Stimulated activated CD4-positive, alpha-beta T cell treated with anti-CD3 and anti-CD28 coated beads, Interleukin-12 subunit alpha, Interleukin-12 subunit beta, amount 100 ng/mL, for 4 hours (primary cell): ENCODE results near the gene DPM3.

ENCODE experiments used
- DNase-seq: peaks from one replicate; pipeline ENCODE4 v3.0.0-alpha.2; 2020

DPM3 gene

GRCh38 chr1:155145491-155145890 lies 5.2 kb upstream of the DPM3 start:
- no peak for DNase-seq

GRCh38 chr1:155141749-155142148 lies 1.4 kb upstream of the DPM3 start:
- DNase-seq = no peak

GRCh38 chr1:155140630-155140953 lies 261 bp upstream of the DPM3 start:
- DNase-seq = no peak

GRCh38 chr1:155137154-155137949 lies 3.0 kb downstream of the DPM3 start:
- DNase-seq = no peak

- no peak for DNase-seq
These were observed 3.6 kb downstream of the DPM3 start for GRCh38 chr1:155136748-155137147.

- peak; percentile 92 for DNase-seq
These were observed 4.8 kb downstream of the DPM3 start, which contains the start of gene SLC50A1 for GRCh38 chr1:155135415-155136028. TSS of gene SLC50A1 (plus strand) at chr1:155135852. CDS start at chr1:155135912, 60 bp downstream.

GRCh38 chr1:155134880-155135414 lies 5.4 kb downstream of the DPM3 start:
- peak; percentile 75 for DNase-seq

- DNase-seq = no peak
These were observed 6.0 kb downstream of the DPM3 start for GRCh38 chr1:155134322-155134721.

- no peak for DNase-seq
These were observed 6.5 kb downstream of the DPM3 start for GRCh38 chr1:155133799-155134281.

- DNase-seq = no peak
These were observed 8.5 kb downstream of the DPM3 start for GRCh38 chr1:155131856-155132255.

GRCh38 chr1:155131285-155131684 lies 9.0 kb downstream of the DPM3 start:
- no peak for DNase-seq

GRCh38 chr1:155130272-155131006 lies 9.9 kb downstream of the DPM3 start:
- DNase-seq = no peak

GRCh38 chr1:155128755-155129473 lies 11.4 kb downstream of the DPM3 start:
- no peak for DNase-seq

GRCh38 chr1:155127967-155128754 lies 12.2 kb downstream of the DPM3 start:
- DNase-seq = no peak

GRCh38 chr1:155127105-155127966 lies 13.0 kb downstream of the DPM3 start, which contains the start of gene EFNA1:
TSS of gene EFNA1 (plus strand) at chr1:155127876. CDS start at chr1:155127978, 102 bp downstream.
- peak; percentile 47 for DNase-seq

GRCh38 chr1:155126556-155127104 lies 13.7 kb downstream of the DPM3 start:
- peak; percentile 17 for DNase-seq

GRCh38 chr1:155125946-155126555 lies 14.3 kb downstream of the DPM3 start:
- DNase-seq = no peak

- no peak for DNase-seq
These were observed 14.8 kb downstream of the DPM3 start for GRCh38 chr1:155125511-155125945.

- no peak for DNase-seq
These were observed 15.5 kb downstream of the DPM3 start for GRCh38 chr1:155124503-155125463.
